Measurements from ENCODE around the gene EEF1AKMT3. TPM values are rescaled to one million over a fixed set of nuclear protein-coding genes. Genes with fewer than 3 reads are reported as not detected.
A peak's percentile ranks its signal among the peaks of the same experiment; 100 is the strongest.

Gene EEF1AKMT3
- total RNA-seq, 1 donor, result 6.9 TPM

DNA sequence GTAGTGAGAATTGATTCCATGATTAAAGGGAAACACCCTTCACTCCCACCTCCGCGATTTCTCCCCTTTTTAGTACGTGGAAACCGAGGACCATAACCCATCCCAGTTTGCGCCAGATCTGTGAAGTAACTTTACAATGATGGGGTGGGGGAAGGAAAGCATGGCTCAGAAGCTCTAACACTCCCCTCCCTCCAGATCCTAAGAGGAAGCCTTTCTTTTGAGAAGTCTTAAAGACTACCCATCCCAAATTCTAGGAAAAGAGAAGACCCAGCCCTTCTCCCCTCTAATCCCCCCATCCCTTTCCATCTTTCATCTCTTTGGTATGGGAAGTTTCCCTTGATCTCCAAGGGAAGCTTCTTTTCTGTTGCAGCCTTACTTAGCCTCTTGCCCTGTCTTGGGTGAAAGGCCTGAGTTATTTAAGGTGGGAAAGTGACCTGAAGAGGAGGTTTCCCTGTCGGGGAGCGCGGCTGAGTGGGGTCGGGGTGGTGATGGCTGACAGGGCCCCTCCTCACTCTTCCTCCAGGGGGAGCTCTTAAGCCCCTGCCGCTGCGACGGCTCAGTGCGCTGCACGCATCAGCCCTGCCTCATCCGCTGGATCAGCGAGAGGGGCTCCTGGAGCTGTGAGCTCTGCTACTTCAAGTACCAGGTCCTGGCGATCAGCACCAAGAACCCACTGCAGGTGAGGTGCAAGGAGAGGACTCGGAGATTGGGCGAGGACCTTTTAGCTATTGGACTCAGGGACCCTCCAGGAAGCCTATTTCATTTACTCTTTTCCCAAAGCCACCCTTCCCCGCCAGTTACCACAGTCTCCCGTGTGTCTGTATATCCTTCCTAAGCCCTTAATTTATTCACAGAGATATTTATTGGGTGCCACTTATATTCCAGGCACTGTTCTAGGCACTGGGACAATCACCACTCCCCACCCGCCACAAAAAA lies 15.7 kb upstream of the EEF1AKMT3 start:
- DNase-seq (ENCODE audit: low read depth), result no peak
- TF ChIP-seq CTCF (IDR thresholded peaks at IDR 0.05; ENCODE audit: insufficient read depth, low read depth, low read length), result peak; percentile 71
- peak overlapping the region; percentile 59 for H3K4me3 ChIP-seq (ENCODE audit: low read depth, low read length)

GRCh38 chr12:57757771-57758170 lies 14.6 kb upstream of the EEF1AKMT3 start:
- no peak for TF ChIP-seq CTCF (IDR thresholded peaks at IDR 0.05; ENCODE audit: insufficient read depth, low read depth, low read length)
- no peak for DNase-seq (ENCODE audit: low read depth)
- H3K4me3 ChIP-seq (ENCODE audit: low read depth, low read length), result no peak overlapping the region

DNA sequence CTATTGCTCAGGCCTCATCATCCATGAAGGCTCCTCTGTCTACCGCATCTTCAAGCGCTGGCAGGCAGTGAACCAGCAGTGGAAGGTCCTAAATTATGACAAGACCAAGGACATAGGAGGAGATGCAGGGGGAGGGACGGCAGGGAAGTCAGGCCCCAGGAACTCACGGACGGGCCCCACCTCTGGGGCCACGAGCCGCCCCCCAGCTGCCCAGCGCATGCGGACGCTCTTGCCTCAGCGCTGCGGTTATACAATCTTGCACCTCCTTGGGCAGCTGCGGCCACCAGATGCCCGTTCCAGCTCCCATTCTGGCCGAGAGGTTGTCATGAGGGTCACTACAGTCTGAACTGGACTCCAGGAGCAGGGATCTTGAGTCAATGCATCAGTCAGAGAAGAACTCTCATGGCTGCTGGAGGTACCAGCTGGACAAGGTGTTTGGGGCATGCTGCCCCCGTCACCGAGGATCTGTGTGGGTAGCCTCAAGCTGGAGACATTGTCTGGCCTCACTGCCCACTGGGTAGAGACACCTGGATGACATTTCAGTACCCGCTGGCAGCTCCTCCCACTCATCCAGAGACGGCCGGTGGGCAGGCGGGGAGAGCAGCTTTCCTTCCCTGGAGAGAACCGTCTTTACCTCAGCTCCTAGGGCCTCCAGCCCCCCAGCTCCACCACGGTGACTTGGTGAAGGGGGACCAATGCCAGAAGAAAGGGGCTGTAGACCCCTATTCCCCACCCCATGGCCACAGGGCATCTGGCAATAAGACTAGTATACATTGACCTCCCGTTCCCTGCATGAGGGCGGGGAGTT lies 13.7 kb upstream of the EEF1AKMT3 start:
- H3K4me3 ChIP-seq (ENCODE audit: low read depth, low read length), result no peak overlapping the region
- no peak for TF ChIP-seq CTCF (IDR thresholded peaks at IDR 0.05; ENCODE audit: insufficient read depth, low read depth, low read length)
- no peak for DNase-seq (ENCODE audit: low read depth)

- peak; percentile 50 for TF ChIP-seq CTCF (IDR thresholded peaks at IDR 0.05; ENCODE audit: insufficient read depth, low read depth, low read length)
- no peak overlapping the region for H3K4me3 ChIP-seq (ENCODE audit: low read depth, low read length)
- no peak for DNase-seq (ENCODE audit: low read depth)
Measured at GRCh38 chr12:57759360-57759980, 12.9 kb upstream of the EEF1AKMT3 start.

DNA sequence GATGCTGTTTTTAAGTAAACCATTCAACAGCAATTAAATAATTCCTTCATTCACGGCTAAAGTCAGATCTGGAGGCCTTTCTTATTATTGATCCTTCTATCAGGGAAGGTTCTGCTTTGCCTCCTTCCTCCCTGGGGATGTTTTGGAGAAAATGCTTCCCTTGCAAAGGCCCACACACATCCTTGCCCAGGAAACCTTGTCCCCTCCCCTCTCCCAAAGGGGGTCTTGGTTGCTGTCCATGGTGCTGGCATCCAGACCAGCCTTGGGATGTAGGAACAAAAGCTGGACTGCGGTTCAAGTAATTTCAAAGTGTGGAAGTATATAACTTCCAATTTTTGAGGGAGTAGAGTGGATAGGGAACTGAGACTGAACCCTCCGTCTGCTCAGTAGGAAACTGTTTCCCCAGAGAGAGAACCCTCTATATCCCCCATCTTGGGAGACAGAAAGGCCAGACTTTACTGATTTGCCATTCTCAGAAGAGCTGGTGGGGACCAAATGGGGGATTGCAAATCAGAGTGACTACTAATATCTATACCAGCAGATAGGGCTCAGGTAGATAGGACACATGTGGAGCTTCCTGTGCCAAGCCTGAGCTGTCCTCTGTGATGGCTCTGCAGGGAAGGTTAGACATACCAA lies 11.9 kb upstream of the EEF1AKMT3 start:
- no peak overlapping the region for H3K4me3 ChIP-seq (ENCODE audit: low read depth, low read length)
- DNase-seq (ENCODE audit: low read depth), result no peak
- no peak for TF ChIP-seq CTCF (IDR thresholded peaks at IDR 0.05; ENCODE audit: insufficient read depth, low read depth, low read length)

GRCh38 chr12:57761391-57761998 lies 10.9 kb upstream of the EEF1AKMT3 start:
- TF ChIP-seq CTCF (IDR thresholded peaks at IDR 0.05; ENCODE audit: insufficient read depth, low read depth, low read length), result no peak
- H3K4me3 ChIP-seq (ENCODE audit: low read depth, low read length), result no peak overlapping the region

More at GRCh38 chr12:57761391-57761998, 10.9 kb upstream of the EEF1AKMT3 start:
- DNase-seq (ENCODE audit: low read depth), result no peak
